LNCAP (cell line): ENCODE results near the gene SLC16A11.

Experiments used
- CTCF ChIP-seq: fragments of 450-650 bp; IDR thresholded peaks from 2 replicates; pipeline ENCODE4 v1.5.1; 2017; ENCODE audit warnings: mild to moderate bottlenecking

Gene SLC16A11

GRCh38 chr17:7035591-7036368, 8.1 kb downstream of the SLC16A11 start, which contains the start of gene SLC16A13:
Gene SLC16A13 (plus strand): TSS chr17:7036015. CDS start chr17:7036383, 368 bp downstream.
- no peak for TF ChIP-seq CTCF

GRCh38 chr17:7034955-7035590, 8.8 kb downstream of the SLC16A11 start:
- no peak for TF ChIP-seq CTCF

GRCh38 chr17:7029659-7030058, 14.2 kb downstream of the SLC16A11 start:
- no peak for TF ChIP-seq CTCF

- TF ChIP-seq CTCF: no peak
These were observed 14.8 kb downstream of the SLC16A11 start for GRCh38 chr17:7029096-7029495.

- no peak for TF ChIP-seq CTCF
These were observed 16.6 kb downstream of the SLC16A11 start for GRCh38 chr17:7027335-7027734.

GRCh38 chr17:7026471-7027115, 17.3 kb downstream of the SLC16A11 start:
- no peak for TF ChIP-seq CTCF

GRCh38 chr17:7025245-7025644, 18.6 kb downstream of the SLC16A11 start:
- TF ChIP-seq CTCF: no peak
